Measurements from ENCODE around the gene CFAP221.

DNA sequence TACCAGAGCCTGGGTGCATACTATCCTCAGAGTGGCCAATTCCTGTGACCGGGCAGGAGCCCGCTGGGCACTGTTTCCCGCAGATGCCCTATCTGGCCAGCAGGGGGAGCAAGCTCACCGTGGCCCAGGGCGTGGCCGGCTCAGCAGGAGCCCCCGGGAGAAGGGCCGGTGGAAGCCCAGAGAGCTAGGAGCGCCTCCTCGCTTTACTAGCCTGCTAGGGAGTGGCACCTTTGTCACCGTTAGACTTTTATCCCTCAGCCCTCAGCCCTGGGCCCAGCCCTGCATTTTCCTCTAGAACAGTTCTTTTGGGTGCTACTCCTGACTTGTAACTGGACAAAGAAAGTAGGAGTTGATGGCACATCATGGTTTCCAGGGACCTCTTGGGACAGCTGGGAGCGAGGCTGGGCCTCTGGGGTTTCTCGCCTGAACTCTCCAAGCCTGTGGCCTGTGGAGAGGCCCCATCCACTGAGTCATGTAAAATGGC is 158.7 kb downstream of the CFAP221 start:
- TF ChIP-seq, protein P1, sequence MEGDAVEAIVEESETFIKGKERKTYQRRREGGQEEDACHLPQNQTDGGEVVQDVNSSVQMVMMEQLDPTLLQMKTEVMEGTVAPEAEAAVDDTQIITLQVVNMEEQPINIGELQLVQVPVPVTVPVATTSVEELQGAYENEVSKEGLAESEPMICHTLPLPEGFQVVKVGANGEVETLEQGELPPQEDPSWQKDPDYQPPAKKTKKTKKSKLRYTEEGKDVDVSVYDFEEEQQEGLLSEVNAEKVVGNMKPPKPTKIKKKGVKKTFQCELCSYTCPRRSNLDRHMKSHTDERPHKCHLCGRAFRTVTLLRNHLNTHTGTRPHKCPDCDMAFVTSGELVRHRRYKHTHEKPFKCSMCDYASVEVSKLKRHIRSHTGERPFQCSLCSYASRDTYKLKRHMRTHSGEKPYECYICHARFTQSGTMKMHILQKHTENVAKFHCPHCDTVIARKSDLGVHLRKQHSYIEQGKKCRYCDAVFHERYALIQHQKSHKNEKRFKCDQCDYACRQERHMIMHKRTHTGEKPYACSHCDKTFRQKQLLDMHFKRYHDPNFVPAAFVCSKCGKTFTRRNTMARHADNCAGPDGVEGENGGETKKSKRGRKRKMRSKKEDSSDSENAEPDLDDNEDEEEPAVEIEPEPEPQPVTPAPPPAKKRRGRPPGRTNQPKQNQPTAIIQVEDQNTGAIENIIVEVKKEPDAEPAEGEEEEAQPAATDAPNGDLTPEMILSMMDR (conservative IDR thresholded peaks at IDR 0.05; ENCODE audit: low read length): peak; percentile 97
- no peak for TF ChIP-seq EZH2phosphoT487 (IDR thresholded peaks at IDR 0.05; ENCODE audit: borderline replicate concordance)
